ENCODE results near the gene UQCC5.

UQCC5 gene, protein sequence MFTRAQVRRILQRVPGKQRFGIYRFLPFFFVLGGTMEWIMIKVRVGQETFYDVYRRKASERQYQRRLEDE

DNA sequence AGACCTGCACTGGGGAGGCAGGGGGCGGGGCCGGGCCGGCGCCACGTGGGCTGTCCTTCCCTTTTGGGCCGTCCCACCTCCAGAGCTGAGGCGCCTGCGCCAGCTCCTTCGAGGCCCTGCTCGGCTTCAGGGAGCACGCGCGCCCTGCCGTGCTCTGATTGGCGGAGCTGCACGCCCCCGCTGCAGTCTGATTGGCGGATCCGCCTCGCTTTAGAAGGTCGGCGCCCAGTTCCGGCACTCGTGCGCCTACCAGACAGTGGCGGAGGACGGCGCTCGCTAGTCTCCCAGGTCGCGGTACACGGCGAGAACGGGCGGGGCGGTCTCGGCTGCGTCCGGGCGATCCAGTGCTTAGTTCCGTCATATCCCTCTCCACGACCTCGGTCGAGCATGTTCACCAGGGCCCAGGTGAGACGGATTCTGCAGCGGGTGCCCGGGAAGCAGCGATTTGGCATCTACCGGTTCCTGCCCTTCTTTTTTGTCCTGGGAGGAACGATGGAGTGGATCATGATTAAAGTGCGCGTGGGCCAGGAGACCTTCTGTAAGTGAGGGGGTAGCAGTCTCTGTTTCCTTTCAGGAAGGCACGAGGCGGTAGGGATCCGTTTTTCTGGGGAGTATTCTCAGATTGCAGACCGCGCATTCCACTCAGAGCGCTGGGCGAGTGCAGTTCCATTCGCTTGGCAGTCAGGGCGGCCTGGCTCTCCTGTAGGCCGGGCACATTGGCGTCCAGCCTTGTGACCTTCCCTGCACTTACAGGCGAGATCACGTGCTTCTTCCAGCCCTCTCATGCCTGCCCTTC, at the start of gene UQCC5:
Gene UQCC5 (plus strand): TSS at position 237 of the 796 bp plus-strand sequence. CDS start 151 bp downstream, at position 388.
- peak; percentile 95 to 97 for DNase-seq

DNA sequence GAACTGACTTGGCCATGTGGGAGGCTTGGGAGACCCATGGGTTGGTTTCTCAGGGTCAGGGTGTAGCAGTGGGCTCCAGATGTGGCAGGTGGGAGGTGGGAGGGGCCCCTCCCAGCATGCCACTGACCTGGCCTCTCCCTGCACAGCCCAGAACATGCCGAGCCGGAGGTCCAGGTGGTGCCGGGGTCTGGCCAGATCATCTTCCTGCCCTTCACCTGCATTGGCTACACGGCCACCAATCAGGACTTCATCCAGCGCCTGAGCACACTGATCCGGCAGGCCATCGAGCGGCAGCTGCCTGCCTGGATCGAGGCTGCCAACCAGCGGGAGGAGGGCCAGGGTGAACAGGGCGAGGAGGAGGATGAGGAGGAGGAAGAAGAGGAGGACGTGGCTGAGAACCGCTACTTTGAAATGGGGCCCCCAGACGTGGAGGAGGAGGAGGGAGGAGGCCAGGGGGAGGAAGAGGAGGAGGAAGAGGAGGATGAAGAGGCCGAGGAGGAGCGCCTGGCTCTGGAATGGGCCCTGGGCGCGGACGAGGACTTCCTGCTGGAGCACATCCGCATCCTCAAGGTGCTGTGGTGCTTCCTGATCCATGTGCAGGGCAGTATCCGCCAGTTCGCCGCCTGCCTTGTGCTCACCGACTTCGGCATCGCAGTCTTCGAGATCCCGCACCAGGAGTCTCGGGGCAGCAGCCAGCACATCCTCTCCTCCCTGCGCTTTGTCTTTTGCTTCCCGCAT, 49.2 kb upstream of the UQCC5 start:
- no peak for DNase-seq

DNA sequence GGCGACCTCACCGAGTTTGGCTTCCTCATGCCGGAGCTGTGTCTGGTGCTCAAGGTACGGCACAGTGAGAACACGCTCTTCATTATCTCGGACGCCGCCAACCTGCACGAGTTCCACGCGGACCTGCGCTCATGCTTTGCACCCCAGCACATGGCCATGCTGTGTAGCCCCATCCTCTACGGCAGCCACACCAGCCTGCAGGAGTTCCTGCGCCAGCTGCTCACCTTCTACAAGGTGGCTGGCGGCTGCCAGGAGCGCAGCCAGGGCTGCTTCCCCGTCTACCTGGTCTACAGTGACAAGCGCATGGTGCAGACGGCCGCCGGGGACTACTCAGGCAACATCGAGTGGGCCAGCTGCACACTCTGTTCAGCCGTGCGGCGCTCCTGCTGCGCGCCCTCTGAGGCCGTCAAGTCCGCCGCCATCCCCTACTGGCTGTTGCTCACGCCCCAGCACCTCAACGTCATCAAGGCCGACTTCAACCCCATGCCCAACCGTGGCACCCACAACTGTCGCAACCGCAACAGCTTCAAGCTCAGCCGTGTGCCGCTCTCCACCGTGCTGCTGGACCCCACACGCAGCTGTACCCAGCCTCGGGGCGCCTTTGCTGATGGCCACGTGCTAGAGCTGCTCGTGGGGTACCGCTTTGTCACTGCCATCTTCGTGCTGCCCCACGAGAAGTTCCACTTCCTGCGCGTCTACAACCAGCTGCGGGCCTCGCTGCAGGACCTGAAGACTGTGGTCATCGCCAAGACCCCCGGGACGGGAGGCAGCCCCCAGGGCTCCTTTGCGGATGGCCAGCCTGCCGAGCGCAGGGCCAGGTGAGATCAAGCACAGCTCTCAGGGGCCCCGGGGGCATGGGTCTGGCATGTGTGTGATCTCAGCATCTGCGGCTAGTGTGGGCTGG, 48.4 kb upstream of the UQCC5 start:
- no peak for DNase-seq

DNA sequence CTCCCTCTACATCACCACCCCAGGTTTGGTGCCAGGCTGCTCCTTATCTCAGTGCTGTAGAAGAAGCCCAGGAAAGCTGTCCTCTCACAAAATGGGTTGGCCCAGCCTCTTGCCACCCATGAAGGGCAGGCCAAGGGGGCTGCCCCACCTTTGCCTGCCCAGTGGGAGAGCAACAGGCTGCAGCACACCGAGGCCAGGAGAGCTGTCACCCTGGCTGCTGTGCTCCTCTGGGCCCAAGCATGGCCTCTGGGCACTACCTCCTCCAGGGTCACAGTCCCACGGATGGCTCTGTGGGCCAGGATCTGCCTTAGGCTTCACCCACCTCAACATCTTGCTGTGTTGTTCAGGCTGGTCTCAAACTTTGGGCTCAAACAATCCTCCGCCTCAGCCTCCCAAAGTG, 47.7 kb upstream of the UQCC5 start:
- DNase-seq, result no peak

DNA sequence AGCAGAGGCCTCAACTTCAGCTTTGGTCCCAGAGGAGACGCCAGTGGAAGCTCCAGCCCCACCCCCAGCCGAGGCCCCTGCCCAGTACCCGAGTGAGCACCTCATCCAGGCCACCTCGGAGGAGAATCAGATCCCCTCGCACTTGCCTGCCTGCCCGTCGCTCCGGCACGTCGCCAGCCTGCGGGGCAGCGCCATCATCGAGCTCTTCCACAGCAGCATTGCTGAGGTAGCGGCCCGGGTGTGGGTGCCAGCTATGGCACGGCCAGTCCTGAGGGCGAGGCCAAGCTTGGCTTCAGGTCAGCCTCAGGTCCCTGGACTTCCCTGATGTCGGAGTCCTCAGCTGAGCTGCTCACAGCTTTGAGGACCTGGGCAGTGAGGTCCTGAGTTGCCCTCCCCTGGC, 47.0 kb upstream of the UQCC5 start:
- no peak for DNase-seq

DNA sequence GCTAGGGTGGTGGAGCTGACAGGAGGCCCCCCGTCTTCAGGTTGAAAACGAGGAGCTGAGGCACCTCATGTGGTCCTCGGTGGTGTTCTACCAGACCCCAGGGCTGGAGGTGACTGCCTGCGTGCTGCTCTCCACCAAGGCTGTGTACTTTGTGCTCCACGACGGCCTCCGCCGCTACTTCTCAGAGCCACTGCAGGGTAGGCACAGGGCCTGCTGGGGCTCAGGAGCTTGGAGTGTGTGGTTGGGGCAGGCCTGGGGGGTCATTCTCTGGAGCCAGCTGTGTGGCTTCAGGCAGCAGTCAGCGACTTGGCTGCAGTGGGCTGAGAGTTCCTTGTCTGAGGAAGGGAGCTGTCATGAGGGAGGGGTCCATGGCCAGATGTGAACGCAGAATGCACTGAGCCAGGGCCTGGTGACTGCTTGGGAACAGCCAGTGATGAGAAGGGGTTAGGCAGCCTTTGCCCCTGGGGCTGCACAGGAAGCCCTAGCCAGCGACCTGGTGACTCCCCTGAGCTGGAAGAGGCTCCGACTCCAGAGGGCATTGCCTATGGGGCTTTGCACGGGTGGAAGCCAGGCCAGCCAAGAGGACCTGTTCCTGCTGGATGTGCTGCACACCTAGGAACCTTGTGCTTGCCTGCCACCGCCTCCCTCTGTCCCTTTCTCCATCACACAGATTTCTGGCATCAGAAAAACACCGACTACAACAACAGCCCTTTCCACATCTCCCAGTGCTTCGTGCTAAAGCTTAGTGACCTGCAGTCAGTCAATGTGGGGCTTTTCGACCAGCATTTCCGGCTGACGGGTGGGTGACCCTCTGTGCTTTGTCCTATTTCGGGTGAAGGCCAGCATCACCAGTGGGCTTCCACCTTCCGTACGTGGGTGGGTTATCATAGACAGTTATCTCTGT, 46.1 kb upstream of the UQCC5 start:
- DNase-seq, result no peak

DNA sequence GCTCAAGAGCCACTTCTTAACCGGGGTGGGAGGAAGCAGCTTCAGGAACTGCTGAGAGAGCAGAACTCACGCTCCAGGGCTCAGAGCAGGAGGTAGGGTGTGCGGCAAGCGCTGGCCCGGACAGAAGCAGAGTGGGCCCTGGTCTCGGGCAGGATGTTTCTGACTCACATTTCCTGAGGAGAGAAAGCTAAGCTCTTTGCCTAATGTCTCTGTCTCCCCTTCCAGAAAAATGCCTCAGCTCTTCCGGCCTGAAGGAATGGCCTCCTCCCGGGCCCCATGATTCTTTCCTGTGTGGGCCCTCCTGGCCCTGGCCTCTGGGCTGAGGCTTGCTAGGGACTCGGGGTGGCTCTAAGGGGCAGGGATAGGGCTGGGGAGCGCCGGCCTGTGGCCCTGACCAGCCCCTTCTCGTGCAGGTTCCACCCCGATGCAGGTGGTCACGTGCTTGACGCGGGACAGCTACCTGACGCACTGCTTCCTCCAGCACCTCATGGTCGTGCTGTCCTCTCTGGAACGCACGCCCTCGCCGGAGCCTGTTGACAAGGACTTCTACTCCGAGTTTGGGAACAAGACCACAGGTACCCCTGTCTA, 45.4 kb upstream of the UQCC5 start:
- no peak for DNase-seq

DNA sequence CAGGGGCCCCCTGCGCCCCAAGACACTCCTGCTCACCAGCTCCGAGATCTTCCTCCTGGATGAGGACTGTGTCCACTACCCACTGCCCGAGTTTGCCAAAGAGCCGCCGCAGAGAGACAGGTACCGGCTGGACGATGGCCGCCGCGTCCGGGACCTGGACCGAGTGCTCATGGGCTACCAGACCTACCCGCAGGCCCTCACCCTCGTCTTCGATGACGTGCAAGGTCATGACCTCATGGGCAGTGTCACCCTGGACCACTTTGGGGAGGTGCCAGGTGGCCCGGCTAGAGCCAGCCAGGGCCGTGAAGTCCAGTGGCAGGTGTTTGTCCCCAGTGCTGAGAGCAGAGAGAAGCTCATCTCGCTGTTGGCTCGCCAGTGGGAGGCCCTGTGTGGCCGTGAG, 44.3 kb upstream of the UQCC5 start:
- no peak for DNase-seq

DNA sequence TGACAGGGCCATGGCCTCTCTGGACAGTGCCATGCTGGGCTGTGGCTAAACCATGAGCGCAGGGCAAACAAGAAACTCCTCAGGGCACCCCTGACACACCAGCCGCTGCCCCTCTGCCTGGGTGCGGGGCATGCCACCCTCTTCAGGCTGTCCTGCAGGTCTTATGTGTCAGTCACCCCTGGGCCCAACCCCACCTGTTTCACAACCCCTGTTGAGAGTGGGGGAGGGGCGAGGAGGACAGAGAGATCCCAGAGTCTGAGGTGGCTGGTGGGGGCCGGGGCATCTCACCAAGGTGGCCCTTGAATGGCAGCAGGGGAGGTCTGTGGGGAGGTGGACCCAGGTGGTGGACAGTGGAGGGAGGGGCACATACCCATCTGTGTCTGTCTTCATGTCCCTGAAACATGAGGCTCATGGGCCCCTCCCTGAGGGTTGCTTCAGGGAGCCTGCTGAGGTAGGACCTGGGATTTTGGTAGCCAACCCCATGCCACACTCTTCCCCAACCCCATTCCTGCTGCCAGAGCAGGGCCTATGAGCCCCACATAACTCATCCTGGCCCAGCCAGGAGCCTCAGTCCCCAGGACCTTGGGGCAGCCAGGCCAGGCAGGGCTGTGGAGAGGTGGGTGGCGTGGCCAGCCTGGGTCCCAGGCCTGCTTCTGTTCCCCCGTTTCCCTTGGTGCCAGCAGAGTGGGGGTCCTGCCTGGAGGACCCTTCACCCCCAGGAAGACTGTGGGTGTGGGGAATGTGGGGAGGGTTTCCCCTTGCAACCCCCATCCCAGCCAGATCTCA, 43.0 kb upstream of the UQCC5 start:
- no peak for DNase-seq

DNA sequence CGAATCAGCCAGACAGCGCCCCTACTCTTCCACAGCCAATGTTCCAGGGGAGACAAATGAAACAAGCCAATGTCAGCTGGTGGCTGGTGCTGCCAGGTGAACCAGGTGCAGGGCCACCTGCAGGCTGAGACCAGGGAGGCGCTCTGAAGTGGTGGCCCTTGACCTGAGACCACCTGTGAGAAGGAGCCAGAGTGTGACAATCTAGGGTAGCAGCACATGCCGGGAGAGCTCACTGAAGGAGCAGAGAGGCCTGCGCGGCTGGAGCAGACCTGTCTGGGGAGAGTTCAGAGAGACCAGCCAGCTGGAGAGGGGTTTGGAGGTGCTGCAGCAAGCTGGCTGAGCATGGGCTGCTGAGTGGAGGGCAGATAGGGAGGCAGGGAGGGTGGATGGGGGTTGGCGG, 42.0 kb upstream of the UQCC5 start:
- no peak for DNase-seq

DNA sequence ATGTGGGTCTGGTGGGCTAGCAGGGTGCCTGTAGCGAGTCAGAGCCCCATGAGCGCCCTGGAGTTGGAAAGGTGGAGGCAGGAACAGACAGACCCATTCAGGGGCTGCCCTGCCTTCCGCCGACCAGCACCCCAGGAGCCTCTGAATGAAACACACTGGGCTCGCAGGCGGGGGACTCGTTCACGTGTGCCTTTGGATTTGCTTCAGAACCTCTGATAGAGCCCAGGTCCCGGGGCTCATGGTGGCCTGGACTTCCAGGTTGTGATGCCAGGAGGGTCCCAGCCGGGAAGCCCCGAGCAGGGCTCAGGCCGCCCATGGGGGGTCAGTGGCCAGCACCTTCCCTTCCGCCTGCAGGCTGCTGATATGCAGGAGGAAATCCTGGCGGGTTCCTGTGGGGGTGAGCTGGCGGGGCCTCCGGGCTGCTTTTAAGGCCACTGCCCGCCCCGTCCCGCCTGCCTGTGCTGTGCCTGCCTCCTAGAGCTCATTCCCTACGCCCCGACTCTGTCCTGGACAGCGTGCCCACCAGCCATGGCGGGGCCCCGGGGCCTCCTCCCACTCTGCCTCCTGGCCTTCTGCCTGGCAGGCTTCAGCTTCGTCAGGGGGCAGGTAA, 41.4 kb upstream of the UQCC5 start, which contains the start of gene STAB1:
Gene STAB1 (plus strand): TSS at position 453 of the 610 bp plus-strand sequence. CDS start 76 bp downstream, at position 529.
- DNase-seq, result no peak

DNA sequence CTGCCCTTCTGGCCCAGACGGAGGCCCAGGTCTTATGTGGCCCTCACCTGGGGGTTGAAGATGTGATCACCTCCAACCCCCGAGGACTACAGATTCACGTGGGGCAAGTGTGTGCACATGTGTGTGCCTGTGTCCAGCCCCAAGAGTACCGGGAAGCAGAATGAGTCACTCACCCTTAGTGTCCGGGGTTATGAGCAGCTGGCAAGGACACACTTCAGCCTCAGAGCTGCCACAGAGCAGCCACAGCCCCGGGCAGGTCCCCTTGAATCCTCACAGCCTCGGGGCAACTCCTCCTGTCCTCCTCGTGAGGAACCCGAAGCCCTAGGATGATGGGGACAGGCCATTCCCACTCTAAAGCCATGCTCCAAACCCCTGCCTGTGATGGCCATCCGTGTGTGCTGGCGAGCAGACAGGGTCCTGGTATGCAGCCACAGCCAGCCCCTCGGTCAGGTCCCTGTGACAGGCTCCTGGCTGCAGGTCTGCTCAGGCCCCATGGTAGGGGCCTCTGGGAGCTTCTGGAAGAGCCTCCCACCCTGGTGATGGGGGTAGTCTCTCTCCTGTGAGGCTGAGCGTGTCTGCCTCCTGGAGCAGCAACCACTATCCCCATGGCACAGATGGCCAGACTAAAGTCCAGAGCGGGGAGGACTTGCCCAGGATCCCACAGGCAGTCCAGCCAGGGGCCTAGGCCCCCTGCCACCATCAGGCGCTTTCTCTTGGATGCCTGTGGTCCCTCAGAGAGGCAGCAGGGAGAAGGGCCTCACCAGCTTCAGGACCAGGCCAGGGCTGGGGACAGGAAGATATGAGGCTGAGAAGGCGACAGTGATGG, 40.4 kb upstream of the UQCC5 start:
- peak in 1 of 2 experiments; percentile 17 for DNase-seq

DNA sequence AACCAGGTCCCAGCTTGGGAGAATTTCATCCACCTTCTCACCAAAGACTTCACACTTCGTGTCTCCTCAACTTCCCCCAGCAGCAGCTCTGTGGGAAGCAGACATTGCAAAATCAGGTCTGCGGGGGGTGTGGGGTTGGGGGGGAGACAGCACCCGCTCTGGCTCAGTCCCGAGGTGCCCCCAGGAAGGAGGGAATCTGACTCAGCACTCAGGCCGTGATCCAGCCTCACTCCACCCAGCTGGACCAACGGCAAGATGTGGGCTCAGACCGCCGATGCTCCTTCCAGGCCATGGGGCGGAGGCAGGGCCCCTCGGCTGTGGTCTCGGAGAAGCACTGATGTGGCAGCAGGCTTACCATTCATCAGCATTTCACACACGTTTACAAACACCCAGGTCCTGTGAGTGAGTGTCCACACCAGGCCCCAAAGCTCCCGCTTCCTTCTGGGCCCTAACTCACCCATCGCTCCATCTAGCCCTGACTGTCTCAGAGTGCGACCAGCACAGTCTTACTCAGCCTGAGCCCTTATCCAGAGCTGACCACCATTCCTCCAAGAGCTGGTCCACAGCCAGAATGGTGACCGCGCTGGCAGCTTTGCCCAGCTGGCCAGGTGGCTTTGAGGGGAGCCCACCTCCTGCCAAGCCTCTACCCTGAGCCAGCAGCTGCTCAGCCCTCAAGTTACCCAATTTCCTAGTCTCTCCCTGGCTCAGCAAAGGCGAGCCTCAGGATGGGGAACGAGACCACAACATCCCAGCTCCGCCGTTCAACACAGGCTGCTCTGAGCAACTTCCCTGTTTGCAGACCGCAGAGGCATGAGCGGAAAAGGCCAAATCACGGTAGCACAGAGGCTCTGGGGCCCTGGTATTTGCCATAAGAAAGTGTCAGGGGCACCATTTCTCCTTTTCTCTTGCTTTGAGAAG, 38.0 kb upstream of the UQCC5 start:
- no peak for DNase-seq

DNA sequence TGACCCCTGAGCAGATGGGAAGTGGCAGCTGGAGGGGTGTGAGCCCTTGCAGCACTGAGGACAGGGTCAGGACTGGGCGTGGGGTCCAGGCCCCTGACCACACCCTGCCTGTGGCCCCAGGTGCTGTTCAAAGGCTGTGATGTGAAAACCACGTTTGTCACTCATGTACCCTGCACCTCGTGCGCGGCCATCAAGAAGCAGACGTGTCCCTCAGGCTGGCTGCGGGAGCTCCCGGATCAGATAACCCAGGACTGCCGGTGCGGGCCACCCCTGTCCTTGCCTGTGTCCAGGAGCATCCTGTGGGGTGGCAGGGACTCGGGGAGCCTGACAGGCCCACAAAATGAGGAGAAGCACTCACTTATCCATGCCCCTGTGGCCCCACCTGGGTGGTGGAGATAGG, 35.4 kb upstream of the UQCC5 start:
- no peak for DNase-seq

DNA sequence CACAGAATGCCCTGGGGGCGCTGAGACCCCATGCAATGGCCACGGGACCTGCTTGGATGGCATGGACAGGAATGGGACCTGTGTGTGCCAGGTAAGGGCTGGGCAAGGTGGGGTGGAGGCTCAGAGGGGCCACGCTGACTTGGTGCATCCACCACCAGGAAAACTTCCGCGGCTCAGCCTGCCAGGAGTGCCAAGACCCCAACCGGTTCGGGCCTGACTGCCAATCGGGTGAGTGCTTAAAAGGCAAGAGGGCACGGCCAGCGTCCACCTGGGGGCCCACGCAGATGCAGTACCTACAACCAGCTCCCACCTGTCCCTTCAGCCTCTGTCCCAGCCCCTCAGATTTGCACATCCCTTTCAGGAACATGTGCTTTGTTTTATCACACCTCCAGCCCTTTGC, 34.4 kb upstream of the UQCC5 start:
- no peak for DNase-seq

DNA sequence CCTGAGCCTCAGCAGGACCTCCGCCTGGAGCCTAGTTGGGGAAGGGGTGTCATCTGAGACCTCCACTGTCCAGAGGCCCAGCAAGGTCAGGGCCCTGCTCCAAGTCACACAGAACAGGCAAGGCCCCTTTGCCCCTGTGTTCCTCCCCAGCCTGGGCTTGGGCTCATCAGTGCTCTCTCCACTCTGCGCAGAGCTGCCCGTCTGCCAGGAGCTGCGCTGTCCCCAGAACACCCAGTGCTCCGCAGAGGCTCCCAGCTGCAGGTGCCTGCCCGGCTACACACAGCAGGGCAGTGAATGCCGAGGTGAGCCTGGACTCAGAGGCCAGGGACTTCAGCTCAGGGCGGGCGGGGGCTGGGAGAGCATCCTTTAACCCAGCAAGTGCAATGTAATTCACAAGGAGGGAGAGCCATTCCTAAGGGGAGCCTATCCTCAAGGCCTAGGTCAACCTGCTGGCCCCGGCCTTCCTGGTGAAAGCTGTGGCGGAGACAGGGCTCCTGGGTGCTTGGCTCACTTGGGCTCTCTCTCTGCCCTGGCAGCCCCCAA, 33.5 kb upstream of the UQCC5 start:
- peak; percentile 10 to 32 for DNase-seq

DNA sequence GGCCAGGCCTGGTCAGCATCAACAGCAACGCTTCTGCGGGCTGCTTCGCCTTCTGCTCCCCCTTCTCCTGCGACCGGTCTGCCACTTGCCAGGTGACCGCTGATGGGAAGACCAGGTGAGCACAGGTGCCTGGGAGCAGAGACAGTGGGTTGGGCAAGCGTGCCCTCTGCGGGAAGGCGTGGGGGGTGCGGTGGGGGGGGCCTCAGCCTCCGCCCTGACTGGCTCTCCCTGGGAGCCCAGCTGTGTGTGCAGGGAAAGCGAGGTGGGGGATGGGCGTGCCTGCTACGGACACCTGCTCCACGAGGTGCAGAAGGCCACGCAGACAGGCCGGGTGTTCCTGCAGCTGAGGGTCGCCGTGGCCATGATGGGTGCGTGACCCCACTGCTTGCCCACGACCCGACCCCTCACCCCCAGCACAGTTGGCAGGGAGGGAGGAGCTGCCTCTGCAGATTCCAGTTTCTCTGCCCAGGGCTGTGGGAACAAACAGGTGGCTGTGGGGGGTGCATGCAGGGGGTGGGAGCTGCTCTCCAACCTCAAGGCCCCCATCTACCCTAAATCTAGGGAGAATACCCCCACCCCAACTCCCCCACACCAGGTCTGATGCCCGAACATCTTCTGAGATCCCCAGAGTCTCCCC, 32.5 kb upstream of the UQCC5 start:
- no peak for DNase-seq
